K562 (cell line): Measurements from ENCODE around the gene FOXB2. TPM values are rescaled to one million over a fixed set of nuclear protein-coding genes. Genes with fewer than 3 reads are reported as not detected.

Experiments
- HDAC2 ChIP-seq: fragments of 450-650 bp; IDR thresholded peaks from 2 replicates; pipeline ENCODE4 v1.6.1; 2016; ENCODE audit warnings: mild to moderate bottlenecking
- HNRNPLL ChIP-seq: fragments of 200-400 bp; formaldehyde crosslinking; IDR thresholded peaks from 2 replicates; pipeline ENCODE4 v1.6.1; 2017; ENCODE audit warnings: low read length, low read depth, mild to moderate bottlenecking; ENCODE audit not compliant: poor library complexity, severe bottlenecking
- LARP7 ChIP-seq: fragments of 450-650 bp; IDR thresholded peaks from 2 replicates; pipeline ENCODE4 v1.6.1; 2016
- NBN ChIP-seq: fragments of 450-650 bp; IDR thresholded peaks from 2 replicates; pipeline ENCODE4 v1.6.1; 2016; ENCODE audit warnings: low read depth, mild to moderate bottlenecking
- SIN3A ChIP-seq, 2 experiments: fragments of 150-350 bp in 1 of 2; IDR thresholded peaks; 2 replicates each; pipeline ENCODE4 v1.6.1; 2011 to 2016; ENCODE audit warnings: borderline replicate concordance in 2 of 2, low read depth in 2 of 2, low read length in 2 of 2, mild to moderate bottlenecking in 2 of 2, moderate library complexity in 2 of 2; ENCODE audit not compliant: control insufficient read depth in 1 of 2
- ZNF143 ChIP-seq: sonication (generic); formaldehyde crosslinking; IDR thresholded peaks from 2 replicates; pipeline ENCODE4 v1.9.0; 2022; ENCODE audit warnings: mild to moderate bottlenecking, missing genetic modification reagents
- ZNF77 ChIP-seq: fragments of 250-450 bp; sonication (Bioruptor Pico); IDR thresholded peaks from 2 replicates; pipeline ENCODE4 v1.5.0; 2020
- polyA plus RNA-seq, 8 experiments: library from polyadenylated mRNA; depleted of rRNA in 4 of 8; stranded (reverse) in 5 of 8; unstranded in 3 of 8; fragments of >200 nt; fragmentation: Nextera tagmentation in 2 of 8; fragmentation: Illumina TruSeq in 1 of 8; extraction: Ambion mirVana in 2 of 8; extraction: Trizol in 1 of 8; gene quantifications; 2 replicates each; pipeline versions ENCODE4 v1.2.1 to v1.2.3, GENCODE V29; 2011 to 2014; ENCODE audit warnings: inconsistent platforms in 1 of 8, missing spikeins in 1 of 8
- total RNA-seq, 7 experiments: library from RNA; depleted of rRNA in 6 of 7; stranded (reverse); fragments of >200 nt in 6 of 7; fragmentation: Illumina TruSeq in 2 of 7; extraction: Trizol in 2 of 7; gene quantifications; 2 replicates each; pipeline versions ENCODE4 v1.2.1 to v1.2.3, GENCODE V29; 2011 to 2021; ENCODE audit warnings: low replicate concordance in 1 of 7
- TF ChIP-seq, protein P1 (sequence below), 2 experiments: fragments of 450-650 bp; IDR thresholded peaks; 2 replicates each; pipeline ENCODE4 v1.6.1; 2016; ENCODE audit warnings: mild to moderate bottlenecking in 2 of 2, borderline replicate concordance in 1 of 2, low read depth in 1 of 2, moderate library complexity in 1 of 2
- TF ChIP-seq, protein P2 (sequence below): sonication (generic); formaldehyde crosslinking; IDR thresholded peaks from 2 replicates; pipeline ENCODE4 v1.4.0; 2020; ENCODE audit warnings: mild to moderate bottlenecking, missing genetic modification reagents
- TF ChIP-seq, protein P3 (sequence below), 2 experiments: fragments of 450-650 bp in 1 of 2; sonication (generic) in 1 of 2; formaldehyde crosslinking in 1 of 2; IDR thresholded peaks in 1 of 2; conservative IDR thresholded peaks in 1 of 2; 2 replicates each; pipeline versions ENCODE4 v1.6.1 to v1.8.1; 2016 to 2023; ENCODE audit warnings: mild to moderate bottlenecking in 2 of 2, moderate library complexity in 2 of 2, inconsistent platforms in 1 of 2, missing genetic modification reagents in 1 of 2

The FOXB2 gene
- total and polyA plus RNA-seq, 9 of the 15 experiments (the other 6 are each of a cell fraction or from before 2014, with no cell fraction given), result not detected

DNA sequence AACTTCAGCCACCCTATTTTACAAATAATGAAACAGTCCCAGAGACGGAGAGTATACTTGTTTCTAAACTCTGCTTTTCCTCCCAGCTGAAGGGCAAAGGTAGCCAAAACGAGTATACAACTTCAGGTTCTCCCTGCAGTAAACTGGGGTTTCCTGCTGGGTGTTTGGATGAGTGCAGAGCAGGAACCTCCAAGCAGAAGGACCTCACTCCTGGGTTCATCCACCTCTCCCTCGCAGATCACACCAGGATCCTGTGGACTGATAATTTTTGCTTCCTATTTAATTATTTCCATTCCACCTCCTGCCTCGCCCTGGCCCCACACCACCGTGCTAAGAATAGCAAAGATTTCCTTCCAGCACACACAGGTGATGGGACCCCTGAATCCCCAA is 2.0 kb upstream of the FOXB2 start (continued):
- TF ChIP-seq, protein P1, sequence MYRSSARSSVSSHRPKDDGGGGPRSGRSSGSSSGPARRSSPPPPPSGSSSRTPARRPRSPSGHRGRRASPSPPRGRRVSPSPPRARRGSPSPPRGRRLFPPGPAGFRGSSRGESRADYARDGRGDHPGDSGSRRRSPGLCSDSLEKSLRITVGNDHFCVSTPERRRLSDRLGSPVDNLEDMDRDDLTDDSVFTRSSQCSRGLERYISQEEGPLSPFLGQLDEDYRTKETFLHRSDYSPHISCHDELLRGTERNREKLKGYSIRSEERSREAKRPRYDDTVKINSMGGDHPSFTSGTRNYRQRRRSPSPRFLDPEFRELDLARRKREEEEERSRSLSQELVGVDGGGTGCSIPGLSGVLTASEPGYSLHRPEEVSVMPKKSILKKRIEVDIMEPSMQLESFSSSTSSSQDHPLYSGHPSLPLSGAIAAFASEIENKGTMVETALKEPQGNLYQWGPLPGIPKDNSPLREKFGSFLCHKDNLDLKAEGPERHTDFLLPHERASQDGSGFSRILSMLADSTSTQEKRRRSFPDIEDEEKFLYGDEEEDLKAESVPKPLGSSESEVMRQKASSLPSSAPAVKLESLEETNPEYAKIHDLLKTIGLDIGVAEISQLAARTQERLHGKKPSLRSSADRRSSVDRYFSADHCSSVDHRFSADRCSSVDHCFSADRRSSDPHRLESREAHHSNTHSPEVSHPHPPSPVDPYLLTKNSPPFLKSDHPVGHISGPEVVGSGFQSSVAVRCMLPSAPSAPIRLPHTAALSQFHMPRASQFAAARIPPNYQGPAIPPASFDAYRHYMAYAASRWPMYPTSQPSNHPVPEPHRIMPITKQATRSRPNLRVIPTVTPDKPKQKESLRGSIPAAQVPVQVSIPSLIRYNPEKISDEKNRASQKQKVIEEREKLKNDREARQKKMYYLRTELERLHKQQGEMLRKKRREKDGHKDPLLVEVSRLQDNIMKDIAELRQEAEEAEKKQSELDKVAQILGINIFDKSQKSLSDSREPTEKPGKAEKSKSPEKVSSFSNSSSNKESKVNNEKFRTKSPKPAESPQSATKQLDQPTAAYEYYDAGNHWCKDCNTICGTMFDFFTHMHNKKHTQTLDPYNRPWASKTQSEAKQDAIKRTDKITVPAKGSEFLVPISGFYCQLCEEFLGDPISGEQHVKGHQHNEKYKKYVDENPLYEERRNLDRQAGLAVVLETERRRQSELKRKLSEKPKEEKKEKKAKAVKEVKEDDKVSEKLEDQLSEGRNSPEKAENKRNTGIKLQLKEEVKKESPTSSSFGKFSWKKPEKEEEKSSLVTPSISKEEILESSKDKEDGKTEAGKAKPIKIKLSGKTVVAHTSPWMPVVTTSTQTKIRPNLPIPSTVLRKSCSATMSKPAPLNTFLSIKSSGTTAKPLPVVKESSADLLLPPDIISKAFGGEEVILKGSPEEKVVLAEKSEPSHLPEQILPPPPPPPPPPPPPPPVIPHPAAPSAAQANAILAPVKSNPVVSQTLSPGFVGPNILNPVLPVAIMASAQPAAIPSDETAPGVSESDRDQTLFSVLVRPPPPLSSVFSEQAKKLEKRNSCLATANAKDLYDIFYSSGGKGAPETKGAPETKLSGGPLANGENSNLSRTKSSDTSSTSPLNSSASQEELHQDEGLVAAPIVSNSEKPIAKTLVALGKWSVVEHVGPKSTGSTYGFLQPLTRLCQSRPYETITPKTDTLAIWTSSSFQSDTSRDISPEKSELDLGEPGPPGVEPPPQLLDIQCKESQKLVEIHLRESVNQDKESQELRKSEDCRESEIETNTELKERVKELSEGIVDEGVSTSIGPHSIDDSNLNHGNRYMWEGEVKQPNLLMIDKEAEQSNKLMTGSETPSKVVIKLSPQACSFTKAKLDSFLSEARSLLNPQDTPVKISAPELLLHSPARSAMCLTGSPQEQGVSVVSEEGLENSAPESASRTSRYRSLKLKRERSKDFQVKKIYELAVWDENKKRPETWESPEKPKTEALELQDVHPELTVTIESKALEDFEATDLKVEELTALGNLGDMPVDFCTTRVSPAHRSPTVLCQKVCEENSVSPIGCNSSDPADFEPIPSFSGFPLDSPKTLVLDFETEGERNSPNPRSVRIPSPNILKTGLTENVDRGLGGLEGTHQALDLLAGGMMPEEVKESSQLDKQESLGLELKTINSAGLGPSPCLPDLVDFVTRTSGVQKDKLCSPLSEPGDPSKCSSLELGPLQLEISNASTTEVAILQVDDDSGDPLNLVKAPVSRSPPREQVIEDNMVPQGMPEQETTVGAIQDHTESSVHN (IDR thresholded peaks at IDR 0.05; ENCODE audit: borderline replicate concordance in 1 of 2, low read depth in 1 of 2), result no peak
- TF ChIP-seq ZNF77 (no peak), ZNF143 (CRISPR knock-in tag) (no peak), HNRNPLL (no peak), LARP7 (no peak), NBN (no peak), HDAC2 (no peak), SIN3A (IDR thresholded peaks at IDR 0.05; ENCODE audit: borderline replicate concordance in 2 of 2, control insufficient read depth in 1 of 2, low read depth in 2 of 2, low read length in 2 of 2) (no peak)
- TF ChIP-seq, protein P2, sequence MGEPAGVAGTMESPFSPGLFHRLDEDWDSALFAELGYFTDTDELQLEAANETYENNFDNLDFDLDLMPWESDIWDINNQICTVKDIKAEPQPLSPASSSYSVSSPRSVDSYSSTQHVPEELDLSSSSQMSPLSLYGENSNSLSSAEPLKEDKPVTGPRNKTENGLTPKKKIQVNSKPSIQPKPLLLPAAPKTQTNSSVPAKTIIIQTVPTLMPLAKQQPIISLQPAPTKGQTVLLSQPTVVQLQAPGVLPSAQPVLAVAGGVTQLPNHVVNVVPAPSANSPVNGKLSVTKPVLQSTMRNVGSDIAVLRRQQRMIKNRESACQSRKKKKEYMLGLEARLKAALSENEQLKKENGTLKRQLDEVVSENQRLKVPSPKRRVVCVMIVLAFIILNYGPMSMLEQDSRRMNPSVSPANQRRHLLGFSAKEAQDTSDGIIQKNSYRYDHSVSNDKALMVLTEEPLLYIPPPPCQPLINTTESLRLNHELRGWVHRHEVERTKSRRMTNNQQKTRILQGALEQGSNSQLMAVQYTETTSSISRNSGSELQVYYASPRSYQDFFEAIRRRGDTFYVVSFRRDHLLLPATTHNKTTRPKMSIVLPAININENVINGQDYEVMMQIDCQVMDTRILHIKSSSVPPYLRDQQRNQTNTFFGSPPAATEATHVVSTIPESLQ (CRISPR knock-in tag), result no peak
- TF ChIP-seq, protein P3, sequence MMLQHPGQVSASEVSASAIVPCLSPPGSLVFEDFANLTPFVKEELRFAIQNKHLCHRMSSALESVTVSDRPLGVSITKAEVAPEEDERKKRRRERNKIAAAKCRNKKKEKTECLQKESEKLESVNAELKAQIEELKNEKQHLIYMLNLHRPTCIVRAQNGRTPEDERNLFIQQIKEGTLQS (IDR thresholded peaks at IDR 0.05), result no peak
- TF ChIP-seq, protein P3 (CRISPR knock-in tag; conservative IDR thresholded peaks at IDR 0.05), result no peak
